ENCODE measurements around the gene BRINP3. TPM values are rescaled to one million over a fixed set of nuclear protein-coding genes. Genes with fewer than 3 reads are reported as not detected.
"Not testable (repeated sequence)": the region's sequence is repeated elsewhere in the genome, so short reads cannot be mapped to it uniquely, and the experiment has no call there.

Gene BRINP3
- 6.3 and 11.9 TPM in 2 replicates for total RNA-seq
- polyA plus RNA-seq: 5.0 and 10.8 TPM in 2 replicates

- Histone ChIP-seq H3K4me1 (ENCODE audit: low read depth) (no peaks in the 10 kb centered on the region), H3K36me3 (no peaks in the 10 kb centered on the region), H3K4me3 (peak within 1 kb of the TSS; percentile 39), H3K27me3 (peaks cover 75% of the 10 kb centered on the region), H3K27ac (no peak within 1 kb of the TSS), H3K9me3 (ENCODE audit: low read depth) (no peaks in the 10 kb centered on the region)
- TF ChIP-seq CTCF (IDR thresholded peaks at IDR 0.05; ENCODE audit: low read depth, low read length): no peak
- DNase-seq (ENCODE audit: low read depth in 1 of 2, low spot score in 1 of 2): no peak
Observed at GRCh38 chr1:190477762-190478148, at the start of gene BRINP3. BRINP3 (minus strand) TSS chr1:190477864.

- no peak overlapping the region for H3K4me3 ChIP-seq
- H3K4me1 ChIP-seq (ENCODE audit: low read depth): no peaks in the 10 kb centered on the region
- H3K9me3 ChIP-seq (ENCODE audit: low read depth): no peaks in the 10 kb centered on the region
- peak in 1 of 2 donors; percentile 7 for DNase-seq (ENCODE audit: low read depth in 1 of 2, low spot score in 1 of 2)
- TF ChIP-seq CTCF (IDR thresholded peaks at IDR 0.05; ENCODE audit: low read depth, low read length): no peak
- H3K27me3 ChIP-seq: no peaks in the 10 kb centered on the region
- no peaks in the 10 kb centered on the region for H3K36me3 ChIP-seq
- H3K27ac ChIP-seq: no peak overlapping the region
Observed at GRCh38 chr1:190511554-190511953, 33.9 kb upstream of the BRINP3 start.

- Histone ChIP-seq H3K27me3 (no peaks in the 10 kb centered on the region), H3K36me3 (no peaks in the 10 kb centered on the region), H3K4me1 (ENCODE audit: low read depth) (no peaks in the 10 kb centered on the region), H3K9me3 (ENCODE audit: low read depth) (no peaks in the 10 kb centered on the region), H3K4me3 (no peak overlapping the region), H3K27ac (no peak overlapping the region)
- no peak for DNase-seq (ENCODE audit: low read depth in 1 of 2, low spot score in 1 of 2)
- no peak for TF ChIP-seq CTCF (IDR thresholded peaks at IDR 0.05; ENCODE audit: low read depth, low read length)
Observed at GRCh38 chr1:190507357-190507756, 29.7 kb upstream of the BRINP3 start.

- H3K9me3 ChIP-seq (ENCODE audit: low read depth); H3K27ac ChIP-seq; H3K4me1 ChIP-seq (ENCODE audit: low read depth); DNase-seq (ENCODE audit: low read depth in 1 of 2, low spot score in 1 of 2); H3K4me3 ChIP-seq; H3K36me3 ChIP-seq; H3K27me3 ChIP-seq: not testable (repeated sequence)
Observed at GRCh38 chr1:190504539-190504938, 26.9 kb upstream of the BRINP3 start.

- Histone ChIP-seq H3K9me3 (ENCODE audit: low read depth) (no peaks in the 10 kb centered on the region), H3K27me3 (no peaks in the 10 kb centered on the region), H3K27ac (no peak overlapping the region), H3K4me1 (ENCODE audit: low read depth) (peaks cover 4% of the 10 kb centered on the region), H3K36me3 (no peaks in the 10 kb centered on the region), H3K4me3 (no peak overlapping the region)
- DNase-seq (ENCODE audit: low read depth in 1 of 2, low spot score in 1 of 2): no peak
- TF ChIP-seq CTCF (IDR thresholded peaks at IDR 0.05; ENCODE audit: low read depth, low read length): no peak
Observed at GRCh38 chr1:190497565-190497964, 19.9 kb upstream of the BRINP3 start.

- no peak for TF ChIP-seq CTCF (IDR thresholded peaks at IDR 0.05; ENCODE audit: low read depth, low read length)
- Histone ChIP-seq H3K4me3 (no peak overlapping the region), H3K4me1 (ENCODE audit: low read depth) (peaks cover 4% of the 10 kb centered on the region), H3K9me3 (ENCODE audit: low read depth) (no peaks in the 10 kb centered on the region), H3K27ac (no peak overlapping the region), H3K27me3 (no peaks in the 10 kb centered on the region), H3K36me3 (no peaks in the 10 kb centered on the region)
- DNase-seq (ENCODE audit: low read depth in 1 of 2, low spot score in 1 of 2): peak in 1 of 2 donors; percentile 27
Observed at GRCh38 chr1:190494451-190494850, 16.8 kb upstream of the BRINP3 start.

Data from cardiac muscle cell (in vitro differentiated cells and primary cell).